ENCODE measurements around the gene NTNG1. TPM values are rescaled to one million over a fixed set of nuclear protein-coding genes. Genes with fewer than 3 reads are reported as not detected.

The NTNG1 gene
- total RNA-seq, 3 donors from 2014 or later (not counting 1 experiment from before 2014, with no cell fraction given): 0.58 TPM; not detected in 2

DNA sequence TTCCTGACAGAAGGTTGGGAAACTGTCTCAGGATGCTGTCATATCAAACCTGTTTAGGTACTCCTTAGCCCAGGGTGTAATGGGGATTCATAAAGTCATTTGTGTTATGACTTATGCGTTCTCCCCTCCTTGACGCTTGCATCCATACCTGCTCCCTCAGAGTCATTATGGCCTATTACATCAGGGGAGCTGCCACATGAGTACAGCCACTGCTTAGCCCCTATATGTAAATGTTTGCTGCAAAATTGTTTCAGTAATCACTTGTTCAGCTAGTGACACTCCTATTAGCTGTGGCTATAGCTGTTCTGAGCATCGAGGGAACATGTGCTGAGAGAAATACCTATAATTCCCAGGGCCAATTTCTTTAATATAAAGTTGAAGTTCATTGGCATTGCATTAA, 10.5 kb downstream of the NTNG1 start:
- ATAC-seq (no peak), DNase-seq (no peak)
- Mint-ChIP-seq H3K9me3 (no peaks in the 10 kb centered on the region), H3K4me3 (no peak overlapping the region), H3K27me3 (ENCODE audit: low read depth in 2 of 2) (peaks cover 0 to 7% of the 10 kb centered on the region in 2 donors), H3K4me1 (no peaks in the 10 kb centered on the region), H3K36me3 (no peaks in the 10 kb centered on the region), H3K27ac (no peak overlapping the region)
- no peak for TF ChIP-seq CTCF (IDR thresholded peaks at IDR 0.05)
- H3K36me3 ChIP-seq (ENCODE audit: control insufficient read depth, insufficient read depth, low read length): no peaks in the 10 kb centered on the region
- no peak overlapping the region for H3K4me3 ChIP-seq (ENCODE audit: low read length)
- H3K4me1 ChIP-seq (ENCODE audit: control insufficient read depth, insufficient read depth, low read length): no peaks in the 10 kb centered on the region
- H3K9me3 ChIP-seq (ENCODE audit: control insufficient read depth, insufficient read depth, low read length): no peaks in the 10 kb centered on the region
- intact Hi-C loops (cut with micrococcal nuclease): no loop called here
- H3K27me3 ChIP-seq (ENCODE audit: control insufficient read depth, insufficient read depth, low read length): no peaks in the 10 kb centered on the region
- no peak overlapping the region for H3K27ac ChIP-seq (ENCODE audit: low read length)
- WGBS (ENCODE audit: insufficient coverage): 100% methylated on average over 3 of the region's 3 CpGs

GRCh38 chr1:107152395-107152794, 11.6 kb downstream of the NTNG1 start:
- H3K36me3 ChIP-seq (ENCODE audit: control insufficient read depth, insufficient read depth, low read length): no peaks in the 10 kb centered on the region
- WGBS (ENCODE audit: insufficient coverage): 96% methylated on average over 3 of the region's 4 CpGs
- no peaks in the 10 kb centered on the region for H3K36me3 Mint-ChIP-seq
- no peaks in the 10 kb centered on the region for H3K27me3 ChIP-seq (ENCODE audit: control insufficient read depth, insufficient read depth, low read length)
- DNase-seq (no peak), ATAC-seq (no peak)
- no peak overlapping the region for H3K27ac Mint-ChIP-seq
- H3K27ac ChIP-seq (ENCODE audit: low read length): no peak overlapping the region
- H3K4me1 ChIP-seq (ENCODE audit: control insufficient read depth, insufficient read depth, low read length): no peaks in the 10 kb centered on the region
- peaks cover 0 to 6% of the 10 kb centered on the region in 2 donors for H3K27me3 Mint-ChIP-seq (ENCODE audit: low read depth in 2 of 2)
- H3K4me3 ChIP-seq (ENCODE audit: low read length): no peak overlapping the region
- H3K4me3 Mint-ChIP-seq: no peak overlapping the region
- H3K9me3 ChIP-seq (ENCODE audit: control insufficient read depth, insufficient read depth, low read length): no peaks in the 10 kb centered on the region
- no peak for TF ChIP-seq CTCF (IDR thresholded peaks at IDR 0.05)
- intact Hi-C loops (cut with micrococcal nuclease): no loop called here
- no peaks in the 10 kb centered on the region for H3K9me3 Mint-ChIP-seq
- no peaks in the 10 kb centered on the region for H3K4me1 Mint-ChIP-seq

DNA sequence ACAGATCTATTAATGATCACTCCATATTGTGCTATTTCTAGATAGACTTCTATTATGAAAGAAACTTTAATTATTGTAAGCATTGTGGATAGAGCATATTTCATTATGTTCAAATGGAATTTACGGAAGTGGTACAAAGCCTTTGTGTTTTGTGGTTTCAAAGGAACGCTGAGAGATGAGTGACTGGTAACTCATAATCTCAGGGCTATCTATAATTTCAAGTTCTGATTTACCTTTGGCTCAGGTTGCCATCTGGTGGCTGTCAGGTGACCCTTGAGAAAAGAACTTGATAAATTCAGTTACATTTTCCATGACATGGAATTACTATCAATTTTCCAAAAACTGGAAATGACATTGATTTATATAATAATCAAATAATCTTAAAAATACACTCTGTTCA, 12.2 kb downstream of the NTNG1 start:
- Mint-ChIP-seq H3K36me3 (no peaks in the 10 kb centered on the region), H3K27ac (no peak overlapping the region), H3K4me3 (no peak overlapping the region), H3K9me3 (no peaks in the 10 kb centered on the region), H3K27me3 (ENCODE audit: low read depth in 2 of 2) (peaks cover 0 to 6% of the 10 kb centered on the region in 2 donors), H3K4me1 (no peaks in the 10 kb centered on the region)
- intact Hi-C loops (cut with micrococcal nuclease): no loop called here
- WGBS (ENCODE audit: insufficient coverage): 93% methylated on average over 2 of the region's 2 CpGs
- Histone ChIP-seq H3K9me3 (ENCODE audit: control insufficient read depth, insufficient read depth, low read length) (no peaks in the 10 kb centered on the region), H3K36me3 (ENCODE audit: control insufficient read depth, insufficient read depth, low read length) (no peaks in the 10 kb centered on the region), H3K4me1 (ENCODE audit: control insufficient read depth, insufficient read depth, low read length) (no peaks in the 10 kb centered on the region), H3K4me3 (ENCODE audit: low read length) (no peak overlapping the region), H3K27ac (ENCODE audit: low read length) (no peak overlapping the region), H3K27me3 (ENCODE audit: control insufficient read depth, insufficient read depth, low read length) (no peaks in the 10 kb centered on the region)
- TF ChIP-seq CTCF (IDR thresholded peaks at IDR 0.05): no peak
- DNase-seq (no peak), ATAC-seq (no peak)

GRCh38 chr1:107158496-107158895, 17.7 kb downstream of the NTNG1 start:
- H3K27me3 ChIP-seq (ENCODE audit: control insufficient read depth, insufficient read depth, low read length): no peaks in the 10 kb centered on the region
- no peaks in the 10 kb centered on the region for H3K36me3 ChIP-seq (ENCODE audit: control insufficient read depth, insufficient read depth, low read length)
- ATAC-seq (no peak), DNase-seq (no peak)
- no peaks in the 10 kb centered on the region for H3K9me3 ChIP-seq (ENCODE audit: control insufficient read depth, insufficient read depth, low read length)
- H3K4me3 ChIP-seq (ENCODE audit: low read length): no peak overlapping the region
- no peak for TF ChIP-seq CTCF (IDR thresholded peaks at IDR 0.05)
- Mint-ChIP-seq H3K4me1 (no peaks in the 10 kb centered on the region), H3K9me3 (peaks cover 0 to 3% of the 10 kb centered on the region in 2 donors), H3K36me3 (no peaks in the 10 kb centered on the region), H3K27ac (no peak overlapping the region), H3K4me3 (no peak overlapping the region), H3K27me3 (ENCODE audit: low read depth in 2 of 2) (peaks cover 3 to 12% of the 10 kb centered on the region in 2 donors)
- intact Hi-C loops (cut with micrococcal nuclease): no loop called here
- 85% methylated on average over 5 of the region's 5 CpGs for WGBS (ENCODE audit: insufficient coverage)
- H3K27ac ChIP-seq (ENCODE audit: low read length): no peak overlapping the region
- H3K4me1 ChIP-seq (ENCODE audit: control insufficient read depth, insufficient read depth, low read length): no peaks in the 10 kb centered on the region
